Hindlimb muscle (tissue), 1 donor: ENCODE data around the gene CYP2B6. TPM values are rescaled to one million over a fixed set of nuclear protein-coding genes. Genes with fewer than 3 reads are reported as not detected.
"Not testable (repeated sequence)": the region's sequence is repeated elsewhere in the genome, so short reads cannot be mapped to it uniquely, and the experiment has no call there.

ENCODE experiments used
- DNase-seq: peaks from one replicate; pipeline ENCODE4 v3.0.0-alpha.2; 2013
- polyA plus RNA-seq: library from polyadenylated mRNA; unstranded; fragments of 120-200 nt; gene quantifications from one replicate; pipeline ENCODE4 v1.2.1, GENCODE V29; 2013; ENCODE audit not compliant: insufficient read length

The CYP2B6 gene
- polyA plus RNA-seq, 1 donor, result not detected

- no peak for DNase-seq
Measured at GRCh38 chr19:41039806-41040205, 48.7 kb downstream of the CYP2B6 start.

GRCh38 chr19:41045095-41045494, 54.0 kb downstream of the CYP2B6 start:
- DNase-seq, result not testable (repeated sequence)

- no peak for DNase-seq
Measured at GRCh38 chr19:41050426-41050825, 59.3 kb downstream of the CYP2B6 start.

- not testable (repeated sequence) for DNase-seq
Measured at GRCh38 chr19:41052162-41052561, 61.1 kb downstream of the CYP2B6 start.

GRCh38 chr19:41053331-41053730, 62.2 kb downstream of the CYP2B6 start:
- not testable (repeated sequence) for DNase-seq

- no peak for DNase-seq
Measured at GRCh38 chr19:41064974-41065569, 74.0 kb downstream of the CYP2B6 start.

Other genes with a start within 250 kb of the CYP2B6 start
- 12.7 TPM for gene ACTMAP, start 240.8 kb upstream of the CYP2B6 start, polyA plus RNA-seq
- 75.2 TPM for gene SNRPA, start 240.1 kb upstream of the CYP2B6 start, polyA plus RNA-seq
- gene MIA, start 215.8 kb upstream of the CYP2B6 start, polyA plus RNA-seq, result 1.2 TPM
- gene RAB4B, start 213.0 kb upstream of the CYP2B6 start, polyA plus RNA-seq, result 11.1 TPM
- gene EGLN2, start 192.1 kb upstream of the CYP2B6 start, polyA plus RNA-seq, result 46.1 TPM
- not detected for gene CYP2A6, start 140.8 kb upstream of the CYP2B6 start, polyA plus RNA-seq
- gene CYP2A7, start 109.1 kb upstream of the CYP2B6 start, polyA plus RNA-seq, result not detected
- gene CYP2A13, start 97.2 kb downstream of the CYP2B6 start, polyA plus RNA-seq, result not detected
- not detected for gene CYP2F1, start 123.2 kb downstream of the CYP2B6 start, polyA plus RNA-seq
- 0.46 TPM for gene CYP2S1, start 201.9 kb downstream of the CYP2B6 start, polyA plus RNA-seq
- gene AXL, start 227.9 kb downstream of the CYP2B6 start, polyA plus RNA-seq, result 27.2 TPM